K562 (cell line): ENCODE measurements around the gene OR2A14. TPM values are rescaled to one million over a fixed set of nuclear protein-coding genes. Genes with fewer than 3 reads are reported as not detected.

Source experiments
- AFF4 ChIP-seq: sonication (generic); formaldehyde crosslinking; IDR thresholded peaks from 2 replicates; pipeline ENCODE4 v1.8.0; 2023; ENCODE audit warnings: mild to moderate bottlenecking, missing genetic modification reagents
- ARNT ChIP-seq, 2 experiments: fragments of 450-650 bp; IDR thresholded peaks; 2 replicates each; pipeline ENCODE4 v1.6.1; 2016; ENCODE audit warnings: mild to moderate bottlenecking in 1 of 2
- BHLHE40 ChIP-seq: IDR thresholded peaks from 2 replicates; pipeline ENCODE4 v1.6.1; 2011; ENCODE audit warnings: low read length, improper control_type of control experiment
- CC2D1A ChIP-seq: fragments of 450-650 bp; IDR thresholded peaks from 2 replicates; pipeline ENCODE4 v1.6.1; 2017; ENCODE audit warnings: mild to moderate bottlenecking
- CTCFL ChIP-seq: IDR thresholded peaks from 2 replicates; pipeline ENCODE4 v1.6.1; 2011; ENCODE audit warnings: borderline replicate concordance, low read depth, mild to moderate bottlenecking, moderate library complexity, low read length; ENCODE audit not compliant: insufficient read depth, poor library complexity, severe bottlenecking
- ELF4 ChIP-seq: fragments of 450-650 bp; formaldehyde crosslinking; IDR thresholded peaks from 2 replicates; pipeline ENCODE4 v1.4.0; 2022; ENCODE audit warnings: missing genetic modification characterization
- GTF2F1 ChIP-seq: IDR thresholded peaks from 2 replicates; pipeline ENCODE4 v1.6.1; 2011; ENCODE audit warnings: low read depth, low read length, improper control_type of control experiment
- JUND ChIP-seq, 2 experiments: IDR thresholded peaks; 2 replicates in 1 of 2; 3 replicates in 1 of 2; pipeline ENCODE4 v1.6.1; 2011; ENCODE audit warnings: borderline replicate concordance in 2 of 2, low read depth in 2 of 2, low read length in 2 of 2, improper control_type of control experiment in 1 of 2, missing biosample characterization in 1 of 2, missing genetic modification characterization in 1 of 2, missing genetic modification reagents in 1 of 2
- MAZ ChIP-seq, 2 experiments: fragments of 450-650 bp in 1 of 2; sonication (generic) in 1 of 2; formaldehyde crosslinking; IDR thresholded peaks in 1 of 2; conservative IDR thresholded peaks in 1 of 2; 2 replicates each; pipeline versions ENCODE4 v1.4.0 to v1.5.0; 2020; ENCODE audit warnings: mild to moderate bottlenecking in 1 of 2, missing genetic modification reagents in 1 of 2
- MITF ChIP-seq: IDR thresholded peaks from 2 replicates; pipeline ENCODE4 v1.6.1; 2014; ENCODE audit warnings: antibody characterized with exemption
- NEUROD1 ChIP-seq: fragments of 150-350 bp; IDR thresholded peaks from 2 replicates; pipeline ENCODE4 v1.6.1; 2014; ENCODE audit warnings: borderline replicate concordance, low read length, low read depth; ENCODE audit not compliant: partially characterized antibody
- NFE2 ChIP-seq: IDR thresholded peaks from 2 replicates; pipeline ENCODE4 v1.6.1; 2014; ENCODE audit warnings: antibody characterized with exemption, low read depth
- POLR2B ChIP-seq: fragments of 450-650 bp; IDR thresholded peaks from 2 replicates; pipeline ENCODE4 v1.6.1; 2018; ENCODE audit warnings: low read depth; ENCODE audit not compliant: partially characterized antibody
- RCOR1 ChIP-seq, 2 experiments: IDR thresholded peaks; 2 replicates each; pipeline ENCODE4 v1.6.1; 2012; ENCODE audit warnings: low read depth in 2 of 2, low read length in 2 of 2, borderline replicate concordance in 1 of 2, improper control_type of control experiment in 1 of 2
- SNIP1 ChIP-seq: fragments of 450-650 bp; IDR thresholded peaks from 2 replicates; pipeline ENCODE4 v1.7.1; 2017; ENCODE audit warnings: low read depth, mild to moderate bottlenecking
- SRSF1 ChIP-seq: fragments of 200-400 bp; formaldehyde crosslinking; IDR thresholded peaks from 2 replicates; pipeline ENCODE4 v1.6.1; 2017; ENCODE audit warnings: mild to moderate bottlenecking, low read depth, low read length, moderate library complexity
- TFAP4 ChIP-seq: sonication (generic); formaldehyde crosslinking; IDR thresholded peaks from 2 replicates; pipeline ENCODE4 v1.8.0; 2022; ENCODE audit warnings: missing genetic modification reagents, mild to moderate bottlenecking, moderate library complexity, borderline replicate concordance
- XRCC5 ChIP-seq: fragments of 200-400 bp; formaldehyde crosslinking; IDR thresholded peaks from 2 replicates; pipeline ENCODE4 v1.6.1; 2017; ENCODE audit warnings: low read depth, mild to moderate bottlenecking, low read length
- ZFP36 ChIP-seq: fragments of 150-350 bp; IDR thresholded peaks from 2 replicates; pipeline ENCODE4 v1.6.1; 2018; ENCODE audit warnings: low read length, low read depth; ENCODE audit not compliant: partially characterized antibody
- polyA plus RNA-seq, 8 experiments: library from polyadenylated mRNA; depleted of rRNA in 4 of 8; stranded (reverse) in 5 of 8; unstranded in 3 of 8; fragments of >200 nt; fragmentation: Nextera tagmentation in 2 of 8; fragmentation: Illumina TruSeq in 1 of 8; extraction: Ambion mirVana in 2 of 8; extraction: Trizol in 1 of 8; gene quantifications; 2 replicates each; pipeline versions ENCODE4 v1.2.1 to v1.2.3, GENCODE V29; 2011 to 2014; ENCODE audit warnings: inconsistent platforms in 1 of 8, missing spikeins in 1 of 8
- total RNA-seq, 7 experiments: library from RNA; depleted of rRNA in 6 of 7; stranded (reverse); fragments of >200 nt in 6 of 7; fragmentation: Illumina TruSeq in 2 of 7; extraction: Trizol in 2 of 7; gene quantifications; 2 replicates each; pipeline versions ENCODE4 v1.2.1 to v1.2.3, GENCODE V29; 2011 to 2021; ENCODE audit warnings: low replicate concordance in 1 of 7

Gene OR2A14
- total and polyA plus RNA-seq, 9 of the 15 experiments (the other 6 are each of a cell fraction or from before 2014, with no cell fraction given) = not detected

- TF ChIP-seq CTCFL (peak; percentile 51), NEUROD1 (no peak), XRCC5 (0 out of 2 replicates have a peak, but pooled peaks have one; percentile 34), GTF2F1 (no peak), CC2D1A (0 out of 2 replicates have a peak, but pooled peaks have one; percentile 53), MITF (peak; percentile 91), ZFP36 (no peak), ELF4 (CRISPR knock-in tag) (no peak), NFE2 (no peak), SRSF1 (no peak), SNIP1 (no peak), RCOR1 (IDR thresholded peaks at IDR 0.05; ENCODE audit: borderline replicate concordance in 1 of 2, low read depth in 2 of 2, low read length in 2 of 2) (peak in 1 of 2 experiments; percentile 62; a peak in 2 of 4 replicates), POLR2B (no peak), ARNT (IDR thresholded peaks at IDR 0.05) (no peak), BHLHE40 (0 out of 2 replicates have a peak, but pooled peaks have one; percentile 18), AFF4 (CRISPR knock-in tag) (no peak), TFAP4 (CRISPR knock-in tag) (peak; percentile 91), MAZ (CRISPR knock-in tag; conservative IDR thresholded peaks at IDR 0.05 in 1 of 2, IDR thresholded peaks at IDR 0.05 in 1 of 2) (0 out of 4 replicates have a peak, but pooled peaks of 1 of the 2 experiments have one; percentile 32), JUND (IDR thresholded peaks at IDR 0.05; ENCODE audit: borderline replicate concordance, low read depth, low read length) (peak; percentile 57; the same call in 1 of the 2 replicates), JUND (tag; IDR thresholded peaks at IDR 0.05; ENCODE audit: borderline replicate concordance, low read depth, low read length) (no peak; the same call in 2 of the 3 replicates)
Measured at GRCh38 chr7:144127714-144128334, 4.8 kb downstream of the OR2A14 start (continued).
